GM21529 (cell line): ENCODE measurements around the gene HBS1L.
A peak's percentile ranks its signal among the peaks of the same experiment; 100 is the strongest.

Source experiments
- ATAC-seq: cut with Tn5 transposase; IDR thresholded peaks from one replicate; pipeline ENCODE4 v1.9.1; 2021; ENCODE audit not compliant: unreplicated experiment

The HBS1L gene

GRCh38 chr6:134954272-134955000 lies 100.2 kb downstream of the HBS1L start:
- no peak for ATAC-seq

GRCh38 chr6:134951494-134952263 lies 102.9 kb downstream of the HBS1L start:
- ATAC-seq, result no peak

DNA sequence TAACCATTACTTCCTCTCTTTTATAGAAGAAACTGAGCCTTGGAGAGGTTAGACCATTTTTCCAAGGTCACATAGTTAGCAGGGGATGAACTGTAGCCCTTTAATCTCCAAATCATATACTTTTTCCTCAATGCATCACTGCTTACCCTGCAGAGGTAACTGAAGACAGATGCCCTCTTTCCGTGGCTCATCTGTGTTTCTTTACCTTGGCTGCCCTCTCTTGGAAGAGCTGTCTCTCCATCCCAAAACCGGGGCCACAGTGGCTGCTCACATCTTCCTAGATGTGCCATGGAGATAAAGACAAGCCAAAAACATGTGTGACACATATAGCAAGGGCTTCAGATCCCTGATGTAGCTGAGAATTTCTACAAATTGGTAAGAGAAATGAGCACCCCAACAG lies 104.1 kb downstream of the HBS1L start:
- ATAC-seq, result no peak

DNA sequence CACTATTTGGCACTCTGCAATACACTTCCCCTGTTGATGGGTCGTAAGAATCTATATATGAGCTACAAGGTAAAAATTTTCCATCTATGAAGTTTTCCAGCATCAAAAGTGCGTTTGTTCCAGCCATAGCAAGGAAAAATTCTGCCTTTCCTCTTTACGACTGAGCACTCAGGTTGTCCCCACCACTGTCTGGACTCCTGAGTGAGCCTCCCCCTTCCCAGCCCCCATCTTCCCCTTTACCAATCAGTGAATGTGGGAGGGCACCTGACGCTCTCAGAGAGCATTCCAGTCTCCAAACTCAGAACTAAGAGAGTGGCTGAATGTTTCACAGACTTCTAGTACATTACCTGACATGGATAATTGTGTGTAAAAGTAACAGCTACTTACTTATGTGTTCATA lies 104.7 kb downstream of the HBS1L start, which contains the start of gene ALDH8A1:
TSS of gene ALDH8A1 (minus strand) at position 175 of the 400 bp plus-strand sequence. CDS start at position 127, 48 bp downstream.
- ATAC-seq, result no peak

- no peak for ATAC-seq
Measured at GRCh38 chr6:134948691-134949090, 105.9 kb downstream of the HBS1L start.

DNA sequence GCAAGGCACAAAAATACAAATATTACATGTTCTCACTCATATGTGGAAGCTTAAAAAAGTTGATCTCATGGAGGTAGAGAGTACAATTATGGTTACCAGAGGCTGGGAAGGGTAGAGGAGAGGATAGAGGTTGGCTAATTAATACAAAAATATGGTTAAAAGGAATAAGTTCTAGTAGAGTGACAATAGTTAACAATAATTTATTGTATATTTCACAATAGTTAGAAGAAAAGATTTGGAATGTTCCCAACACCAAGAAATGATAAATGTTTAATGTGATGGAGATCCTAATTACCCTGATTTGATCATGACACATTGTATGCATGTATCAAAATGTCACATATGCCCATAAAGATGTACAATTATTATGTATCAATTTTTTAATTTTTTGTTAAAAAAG lies 106.5 kb downstream of the HBS1L start:
- ATAC-seq, result no peak

GRCh38 chr6:134945045-134945444 lies 109.6 kb downstream of the HBS1L start:
- no peak for ATAC-seq

GRCh38 chr6:134943522-134944111 lies 111.0 kb downstream of the HBS1L start:
- ATAC-seq, result no peak

DNA sequence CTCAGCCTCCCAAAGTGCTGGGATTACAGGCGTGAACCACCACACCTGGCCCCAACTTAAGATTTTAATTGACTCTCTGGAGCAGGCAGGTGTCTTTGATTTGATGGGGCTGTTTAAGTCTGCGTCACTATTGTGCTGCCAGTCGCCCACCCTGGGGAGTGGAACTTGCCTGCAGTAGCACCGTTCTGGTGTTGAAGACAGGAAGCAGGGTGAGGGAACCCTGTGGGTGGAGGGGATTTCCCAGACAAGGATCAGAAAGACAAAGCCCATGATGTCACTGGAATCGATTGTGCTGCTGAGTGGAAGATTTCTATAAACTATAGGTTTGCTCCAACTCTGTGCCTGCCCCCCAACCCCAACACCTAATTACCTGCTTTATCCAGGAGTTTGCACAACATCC lies 115.7 kb downstream of the HBS1L start:
- peak; percentile 73 for ATAC-seq

DNA sequence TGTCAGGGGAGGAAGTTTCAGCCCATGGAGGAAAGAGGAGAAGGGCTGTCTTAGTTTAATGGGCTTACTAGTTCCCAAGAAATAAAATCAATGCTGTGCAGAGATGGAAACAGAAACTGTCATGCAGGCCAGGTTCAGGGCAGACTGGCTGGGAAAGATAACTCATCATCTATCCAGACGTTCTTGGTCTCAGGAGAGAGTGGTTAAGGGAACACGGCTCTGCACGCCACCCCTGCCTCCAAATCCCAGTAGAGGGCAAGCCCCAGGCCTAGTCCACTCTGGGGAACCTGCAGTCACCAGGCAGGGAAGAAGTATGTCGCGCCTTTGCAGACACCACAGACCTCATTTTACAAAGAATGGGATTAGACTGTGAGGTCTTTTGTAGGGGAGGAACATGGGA lies 117.2 kb downstream of the HBS1L start:
- no peak for ATAC-seq

GRCh38 chr6:134936931-134937330 lies 117.7 kb downstream of the HBS1L start:
- ATAC-seq, result no peak

GRCh38 chr6:134936476-134936875 lies 118.1 kb downstream of the HBS1L start:
- no peak for ATAC-seq

- ATAC-seq, result no peak
Measured at GRCh38 chr6:134934793-134935485, 119.7 kb downstream of the HBS1L start.

GRCh38 chr6:134932535-134933470 lies 121.8 kb downstream of the HBS1L start:
- no peak for ATAC-seq

DNA sequence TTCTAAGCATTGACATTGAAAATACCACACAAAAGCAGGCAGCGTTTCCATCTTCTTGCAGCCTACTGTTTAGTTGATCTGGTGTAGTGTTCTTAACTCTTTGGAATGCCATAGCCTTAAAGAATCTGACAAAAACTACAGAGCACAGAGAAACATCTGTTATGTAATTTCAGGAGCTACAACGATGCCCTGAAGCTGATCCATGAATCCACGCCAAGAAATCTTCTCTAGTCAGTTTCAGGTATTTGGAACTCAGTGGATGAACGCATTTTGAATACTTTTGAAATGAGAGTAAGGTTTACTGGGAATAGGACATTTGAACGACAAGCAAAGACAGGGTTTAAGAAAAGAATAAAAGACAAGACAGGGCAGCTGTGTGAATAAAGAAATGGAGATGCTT lies 122.5 kb downstream of the HBS1L start:
- no peak for ATAC-seq

DNA sequence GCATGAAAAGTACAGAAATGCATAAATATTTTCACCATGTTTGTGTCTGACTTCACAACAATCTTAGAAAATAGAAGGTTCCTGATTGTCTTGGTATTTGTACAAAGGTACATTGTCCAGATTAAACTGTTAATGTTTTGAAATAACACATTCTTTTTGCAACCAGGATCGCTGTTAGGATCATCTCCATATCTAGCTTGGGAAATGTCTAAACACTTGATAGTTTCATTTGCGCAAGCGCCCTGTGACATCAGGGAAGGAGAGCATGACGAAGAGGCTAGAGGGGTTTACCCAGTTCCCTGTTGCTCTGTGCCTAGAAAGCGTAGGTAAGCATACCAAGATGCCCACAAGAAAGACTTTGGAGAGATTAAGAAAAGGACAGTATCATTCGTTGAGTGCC lies 124.2 kb downstream of the HBS1L start:
- no peak for ATAC-seq

DNA sequence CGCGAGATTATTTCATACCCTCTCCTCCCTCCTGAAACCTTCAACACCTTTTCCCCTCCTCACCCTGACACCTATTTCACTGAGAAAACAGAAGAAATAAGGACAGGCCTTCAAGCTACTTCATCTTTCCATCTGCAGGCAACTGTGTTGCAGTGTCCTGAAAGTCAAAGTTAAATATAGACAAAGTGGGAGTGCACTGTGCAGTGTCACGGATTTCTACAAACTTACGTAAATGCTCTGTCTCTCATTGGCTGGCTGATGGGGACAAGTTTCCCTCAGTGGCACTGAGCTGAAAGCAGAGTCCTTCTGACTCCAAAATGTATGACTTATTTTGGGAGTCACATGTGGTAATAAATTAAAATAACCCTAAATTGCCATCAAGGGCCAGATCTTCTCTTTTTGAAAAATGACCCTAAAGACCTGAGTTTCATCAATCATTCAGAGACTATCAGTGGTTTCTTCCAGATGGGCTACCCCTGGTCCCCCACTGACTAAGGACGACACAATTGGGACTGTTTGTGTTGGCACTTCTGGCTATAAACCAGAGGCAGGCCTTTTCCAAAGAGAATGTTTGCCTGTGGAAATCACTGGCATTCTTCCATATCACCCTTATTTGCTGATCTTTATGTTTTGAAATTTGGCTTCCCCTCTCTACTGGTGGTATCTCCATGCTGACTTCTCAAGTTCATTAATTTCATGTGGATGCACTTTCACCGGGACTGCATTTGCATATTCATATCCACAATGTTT lies 126.3 kb downstream of the HBS1L start:
- ATAC-seq, result no peak

DNA sequence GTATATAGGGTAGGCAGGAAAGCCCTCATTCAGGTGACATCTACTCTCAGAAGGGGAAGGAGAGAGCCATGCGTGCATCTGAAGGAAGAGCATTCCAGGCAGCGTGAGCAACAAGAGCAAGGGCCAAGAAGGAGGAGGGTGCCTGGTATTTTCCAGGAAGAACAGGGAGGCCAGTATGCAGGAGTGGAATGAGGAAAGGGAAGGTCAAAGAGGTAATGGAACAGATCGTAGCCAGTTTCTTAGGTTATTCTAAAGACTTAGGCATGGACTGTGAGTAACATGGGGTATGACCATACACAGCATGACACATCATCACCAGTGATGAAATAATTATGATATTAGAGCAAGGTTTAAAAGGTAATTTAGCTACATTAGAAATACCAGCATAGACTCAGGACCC lies 128.8 kb downstream of the HBS1L start:
- ATAC-seq, result no peak

DNA sequence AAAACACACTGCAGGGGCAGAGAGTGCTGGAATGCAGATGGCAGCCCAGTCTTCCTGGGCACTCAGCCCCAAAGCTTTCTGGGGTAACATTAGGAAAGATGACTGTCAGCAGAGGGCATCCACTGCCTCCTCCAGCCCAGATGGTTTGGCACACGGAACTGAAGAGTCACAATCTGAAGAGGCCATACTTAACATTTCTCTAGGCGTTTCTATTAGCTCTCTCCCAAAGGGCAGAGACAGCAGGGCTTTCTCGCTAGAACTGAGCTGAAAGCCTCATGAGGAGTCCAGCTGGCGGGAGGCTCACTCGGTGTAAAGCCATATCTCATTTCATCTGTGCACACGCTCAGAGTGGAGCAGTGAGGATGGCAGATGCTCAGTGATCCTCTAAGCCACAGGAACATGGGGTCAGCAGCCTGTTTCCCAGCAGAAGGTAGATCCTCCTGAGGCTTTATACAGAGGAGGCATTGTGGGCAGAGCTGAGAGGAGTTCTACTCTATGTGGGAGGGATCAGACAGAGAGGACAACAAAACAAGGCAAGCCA lies 132.8 kb downstream of the HBS1L start:
- no peak for ATAC-seq
